Measurements from ENCODE around the gene ITFG1. TPM values are rescaled to one million over a fixed set of nuclear protein-coding genes. Genes with fewer than 3 reads are reported as not detected.

Gene ITFG1
- total and polyA plus RNA-seq, 2 donors from 2014 or later, result 63.7 to 69.7 TPM

- intact Hi-C loops (cut with DNase I), result no loop called here
- Histone ChIP-seq H3K4me3 (ENCODE audit: low read length in 3 of 3) (no peak overlapping the region), H3K27ac (ENCODE audit: low read depth in 2 of 2, low read length in 2 of 2) (no peak overlapping the region), H3K9ac (ENCODE audit: low read length in 3 of 3) (no peak overlapping the region), H3K4me1 (ENCODE audit: control insufficient read depth in 2 of 3, insufficient read depth in 2 of 3, low read depth in 1 of 3, low read length in 3 of 3) (no peaks in the 10 kb centered on the region), H3K9me3 (ENCODE audit: control insufficient read depth in 2 of 3, insufficient read depth in 1 of 3, low read length in 3 of 3) (no peaks in the 10 kb centered on the region), H3K27me3 (ENCODE audit: control insufficient read depth, insufficient read depth, low read length) (no peaks in the 10 kb centered on the region), H3K36me3 (ENCODE audit: control insufficient read depth in 2 of 3, insufficient read depth in 3 of 3, low read length in 3 of 3) (peaks cover 0 to 10% (median 0%) of the 10 kb centered on the region in 3 donors)
- no peak for DNase-seq
- FAIRE-seq, result no peak
- no peak for TF ChIP-seq CTCF (IDR thresholded peaks at IDR 0.05; ENCODE audit: borderline replicate concordance, extremely low read depth, insufficient read depth)
These were observed 34.1 kb downstream of the ITFG1 start for GRCh38 chr16:47426806-47427205.

- intact Hi-C loops (cut with DNase I), result no loop called here
- TF ChIP-seq CTCF (IDR thresholded peaks at IDR 0.05; ENCODE audit: borderline replicate concordance, extremely low read depth, insufficient read depth), result no peak
These were observed 36.0 kb downstream of the ITFG1 start for GRCh38 chr16:47424846-47425245.

GRCh38 chr16:47416869-47417268, 44.0 kb downstream of the ITFG1 start:
- FAIRE-seq (no peak), DNase-seq (no peak)
- Histone ChIP-seq H3K9me3 (ENCODE audit: control insufficient read depth in 2 of 3, insufficient read depth in 1 of 3, low read length in 3 of 3) (no peaks in the 10 kb centered on the region), H3K4me3 (ENCODE audit: low read length in 3 of 3) (no peak overlapping the region), H3K27ac (ENCODE audit: low read depth in 2 of 2, low read length in 2 of 2) (no peak overlapping the region), H3K4me1 (ENCODE audit: control insufficient read depth in 2 of 3, insufficient read depth in 2 of 3, low read depth in 1 of 3, low read length in 3 of 3) (no peaks in the 10 kb centered on the region), H3K27me3 (ENCODE audit: control insufficient read depth, insufficient read depth, low read length) (no peaks in the 10 kb centered on the region), H3K36me3 (ENCODE audit: control insufficient read depth in 2 of 3, insufficient read depth in 3 of 3, low read length in 3 of 3) (peaks cover 0 to 2% (median 0%) of the 10 kb centered on the region in 3 donors), H3K9ac (ENCODE audit: low read length in 3 of 3) (no peak overlapping the region)
- intact Hi-C loops (cut with DNase I), result no loop called here
- no peak for TF ChIP-seq CTCF (IDR thresholded peaks at IDR 0.05; ENCODE audit: borderline replicate concordance, extremely low read depth, insufficient read depth)

More at GRCh38 chr16:47424846-47425245, 36.0 kb downstream of the ITFG1 start:
- H3K27me3 ChIP-seq (ENCODE audit: control insufficient read depth, insufficient read depth, low read length), result no peaks in the 10 kb centered on the region
- FAIRE-seq (no peak), DNase-seq (no peak)
- no peaks in the 10 kb centered on the region for H3K4me1 ChIP-seq (ENCODE audit: control insufficient read depth in 2 of 3, insufficient read depth in 2 of 3, low read depth in 1 of 3, low read length in 3 of 3)
- no peak overlapping the region for H3K27ac ChIP-seq (ENCODE audit: low read depth in 2 of 2, low read length in 2 of 2)
- no peak overlapping the region for H3K9ac ChIP-seq (ENCODE audit: low read length in 3 of 3)
- no peak overlapping the region for H3K4me3 ChIP-seq (ENCODE audit: low read length in 3 of 3)
- peaks cover 0 to 10% (median 2%) of the 10 kb centered on the region in 3 donors for H3K36me3 ChIP-seq (ENCODE audit: control insufficient read depth in 2 of 3, insufficient read depth in 3 of 3, low read length in 3 of 3)
- no peaks in the 10 kb centered on the region for H3K9me3 ChIP-seq (ENCODE audit: control insufficient read depth in 2 of 3, insufficient read depth in 1 of 3, low read length in 3 of 3)

GRCh38 chr16:47413041-47413440, 47.8 kb downstream of the ITFG1 start:
- Histone ChIP-seq H3K9ac (ENCODE audit: low read length in 3 of 3) (no peak overlapping the region), H3K27me3 (ENCODE audit: control insufficient read depth, insufficient read depth, low read length) (no peaks in the 10 kb centered on the region), H3K4me3 (ENCODE audit: low read length in 3 of 3) (no peak overlapping the region), H3K36me3 (ENCODE audit: control insufficient read depth in 2 of 3, insufficient read depth in 3 of 3, low read length in 3 of 3) (no peaks in the 10 kb centered on the region), H3K27ac (ENCODE audit: low read depth in 2 of 2, low read length in 2 of 2) (no peak overlapping the region), H3K9me3 (ENCODE audit: control insufficient read depth in 2 of 3, insufficient read depth in 1 of 3, low read length in 3 of 3) (no peaks in the 10 kb centered on the region), H3K4me1 (ENCODE audit: control insufficient read depth in 2 of 3, insufficient read depth in 2 of 3, low read depth in 1 of 3, low read length in 3 of 3) (no peaks in the 10 kb centered on the region)
- DNase-seq (no peak), FAIRE-seq (no peak)
- intact Hi-C loops (cut with DNase I), result no loop called here
- no peak for TF ChIP-seq CTCF (IDR thresholded peaks at IDR 0.05; ENCODE audit: borderline replicate concordance, extremely low read depth, insufficient read depth)

Measured in kidney (tissue), 14 donors.